KMS-11 (cell line): ENCODE results near the gene ADGRD1.

Experiments
- H2AFZ ChIP-seq: fragments of 200-600 bp; sonication (generic); 2 replicates; pipeline ENCODE4 v1.6.1; 2016; ENCODE audit warnings: antibody characterized with exemption, mixed run types, low read depth
- H3K27ac ChIP-seq: fragments of 200-600 bp; sonication (generic); 2 replicates; pipeline ENCODE4 v1.6.1; 2016; ENCODE audit warnings: mild to moderate bottlenecking, mixed run types
- H3K27me3 ChIP-seq: fragments of 200-600 bp; sonication (generic); 2 replicates; pipeline ENCODE4 v1.6.1; 2017; ENCODE audit warnings: mild to moderate bottlenecking, low read depth, mixed run types, moderate library complexity; ENCODE audit not compliant: insufficient read depth
- H3K36me3 ChIP-seq: fragments of 200-600 bp; sonication (generic); 2 replicates; pipeline ENCODE4 v1.6.1; 2017; ENCODE audit warnings: mild to moderate bottlenecking, mixed run types; ENCODE audit not compliant: insufficient read depth
- H3K4me1 ChIP-seq: fragments of 200-600 bp; sonication (generic); 2 replicates; pipeline ENCODE4 v1.6.1; 2016; ENCODE audit warnings: mild to moderate bottlenecking, low read depth, mixed run types; ENCODE audit not compliant: poor library complexity, severe bottlenecking
- H3K4me2 ChIP-seq: fragments of 200-600 bp; sonication (generic); 2 replicates; pipeline ENCODE4 v1.7.0; 2016; ENCODE audit warnings: mild to moderate bottlenecking, mixed run types
- H3K4me3 ChIP-seq: fragments of 200-600 bp; sonication (generic); IDR thresholded peaks from 2 replicates; pipeline ENCODE4 v1.6.1; 2017; ENCODE audit warnings: low read depth, low read length, mixed read lengths; ENCODE audit not compliant: insufficient read depth
- H3K79me2 ChIP-seq: fragments of 200-600 bp; sonication (generic); 2 replicates; pipeline ENCODE4 v1.6.1; 2016; ENCODE audit warnings: low read depth, mixed run types; ENCODE audit not compliant: insufficient read depth
- H3K9ac ChIP-seq: fragments of 200-600 bp; sonication (generic); 2 replicates; pipeline ENCODE4 v1.6.1; 2016; ENCODE audit warnings: mild to moderate bottlenecking, mixed run types
- H4K20me1 ChIP-seq: fragments of 200-600 bp; sonication (generic); 2 replicates; pipeline ENCODE4 v1.6.1; 2016; ENCODE audit warnings: mild to moderate bottlenecking, mixed run types; ENCODE audit not compliant: insufficient read depth
- CTCF ChIP-seq: fragments of 200-600 bp; sonication (generic); conservative IDR thresholded peaks from 2 replicates; pipeline ENCODE4 v1.6.1; 2017; ENCODE audit warnings: low read depth, mild to moderate bottlenecking, antibody characterized with exemption, low read length, moderate library complexity, mixed read lengths

The ADGRD1 gene

GRCh38 chr12:131048611-131048990 lies 94.9 kb downstream of the ADGRD1 start:
- Histone ChIP-seq H3K36me3 (no peaks in the 10 kb centered on the region), H3K9ac (no peak overlapping the region), H3K4me3 (no peak overlapping the region), H3K27ac (no peak overlapping the region), H3K4me2 (no peak overlapping the region), H4K20me1 (no peaks in the 10 kb centered on the region), H3K4me1 (no peaks in the 10 kb centered on the region), H3K79me2 (no peaks in the 10 kb centered on the region), H2AFZ (no peak overlapping the region), H3K27me3 (no peaks in the 10 kb centered on the region)
- TF ChIP-seq CTCF = no peak

- Histone ChIP-seq H2AFZ (no peak overlapping the region), H3K4me2 (no peak overlapping the region), H3K27me3 (no peaks in the 10 kb centered on the region), H3K4me3 (no peak overlapping the region), H3K27ac (no peak overlapping the region), H3K4me1 (no peaks in the 10 kb centered on the region), H3K36me3 (no peaks in the 10 kb centered on the region), H3K79me2 (no peaks in the 10 kb centered on the region), H3K9ac (no peak overlapping the region), H4K20me1 (no peaks in the 10 kb centered on the region)
- TF ChIP-seq CTCF = no peak
Observed at GRCh38 chr12:131049002-131049401, 95.3 kb downstream of the ADGRD1 start.

- Histone ChIP-seq H4K20me1 (no peaks in the 10 kb centered on the region), H3K4me1 (no peaks in the 10 kb centered on the region), H2AFZ (no peak overlapping the region), H3K9ac (no peak overlapping the region), H3K27ac (no peak overlapping the region), H3K36me3 (no peaks in the 10 kb centered on the region), H3K4me2 (no peak overlapping the region), H3K79me2 (no peaks in the 10 kb centered on the region), H3K27me3 (no peaks in the 10 kb centered on the region), H3K4me3 (no peak overlapping the region)
- TF ChIP-seq CTCF = no peak
Observed at GRCh38 chr12:131049549-131050339, 96.0 kb downstream of the ADGRD1 start.

- Histone ChIP-seq H3K27ac (no peak overlapping the region), H3K27me3 (no peaks in the 10 kb centered on the region; the same call in 1 of the 2 replicates), H3K9ac (no peak overlapping the region), H4K20me1 (no peaks in the 10 kb centered on the region), H2AFZ (no peak overlapping the region), H3K4me1 (no peaks in the 10 kb centered on the region), H3K79me2 (no peaks in the 10 kb centered on the region), H3K4me2 (no peak overlapping the region), H3K36me3 (no peaks in the 10 kb centered on the region), H3K4me3 (no peak overlapping the region)
- no peak for TF ChIP-seq CTCF
Observed at GRCh38 chr12:131050463-131051154, 96.9 kb downstream of the ADGRD1 start.
